Measurements from ENCODE around the gene SRMS. TPM values are rescaled to one million over a fixed set of nuclear protein-coding genes. Genes with fewer than 3 reads are reported as not detected.

The SRMS gene
- total RNA-seq, 1 donor from 2014 or later: 0.16 TPM

DNA sequence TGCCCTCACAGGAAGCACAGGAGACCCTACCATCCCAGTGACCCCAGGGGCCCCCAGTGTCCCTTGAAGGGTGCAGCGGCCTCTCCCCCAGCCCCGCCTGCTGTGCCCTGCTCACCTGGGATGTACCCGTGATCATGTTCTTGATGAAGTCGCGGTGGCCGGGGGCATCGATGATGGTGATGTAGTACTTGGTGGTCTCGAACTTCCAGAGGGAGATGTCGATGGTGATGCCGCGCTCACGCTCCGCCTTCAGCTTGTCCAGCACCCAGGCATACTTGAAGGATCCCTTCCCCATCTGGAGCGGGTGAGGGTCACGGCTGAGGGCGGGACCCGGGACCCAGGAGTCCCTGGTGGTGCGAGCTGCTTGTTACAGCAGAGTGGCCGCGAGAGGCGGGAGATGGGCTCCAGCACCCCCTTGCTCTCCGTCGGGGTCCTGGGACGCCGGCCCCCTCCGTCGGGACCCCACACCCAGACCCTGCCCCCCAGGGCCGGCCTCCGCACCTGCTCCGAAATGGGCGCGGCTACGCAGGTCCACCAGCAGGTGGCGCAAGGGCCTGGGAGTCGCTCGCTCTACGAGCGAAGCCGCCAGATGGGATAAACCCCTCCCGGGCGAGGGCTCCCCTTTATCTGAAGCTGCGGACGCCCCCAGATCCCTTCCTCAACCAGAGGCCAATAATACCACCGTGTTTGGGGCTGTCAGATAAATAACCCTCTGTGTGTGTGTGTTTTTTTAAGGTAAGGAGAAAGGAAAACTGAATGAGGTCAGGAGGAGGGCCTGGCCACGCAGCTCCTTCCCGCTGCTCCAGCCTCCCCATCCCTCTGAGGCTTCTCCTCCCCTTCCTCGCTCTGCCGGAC, 51.6 kb downstream of the SRMS start:
- ATAC-seq (ENCODE audit: low read depth) (peak; percentile 74), DNase-seq (peak; percentile 73)
- no peaks in the 10 kb centered on the region for H3K9me3 Mint-ChIP-seq
- H3K4me1 Mint-ChIP-seq: peaks cover 4% of the 10 kb centered on the region
- intact Hi-C loops (cut with micrococcal nuclease): loop anchor here (1.0 to 5.0 kb wide), 7 partner anchors 24 to 626 kb away; partner anchors contain the start of genes PPDPF and PTK6
- TF ChIP-seq CTCF (IDR thresholded peaks at IDR 0.05): peak; percentile 58
- H3K27me3 Mint-ChIP-seq: peaks cover 9% of the 10 kb centered on the region
- no peaks in the 10 kb centered on the region for H3K36me3 Mint-ChIP-seq (ENCODE audit: low read depth)
- ChIA-PET POLR2A (interaction anchor here (0.6 to 2.8 kb wide), 5 partner anchors 24 to 627 kb away, joined by 3 to 21 read pairs (median 5); partner anchors contain the start of gene PPDPF), CTCF (interaction anchor here (0.8 to 2.3 kb wide), 11 partner anchors 14 to 625 kb away, joined by 3 to 12 read pairs (median 4); partner anchors contain the start of genes PPDPF, PTK6 and TPD52L2)
- H3K27ac Mint-ChIP-seq: no peak overlapping the region
- peak overlapping the region; percentile 59 for H3K4me3 Mint-ChIP-seq

GRCh38 chr20:63495167-63495720, 52.3 kb downstream of the SRMS start:
- DNase-seq (no peak), ATAC-seq (ENCODE audit: low read depth) (no peak)
- no peaks in the 10 kb centered on the region for H3K36me3 Mint-ChIP-seq (ENCODE audit: low read depth)
- intact Hi-C loops (cut with micrococcal nuclease): loop anchor here (5.0 kb wide), 1 partner anchor 627 kb away; no protein-coding TSS in a partner anchor
- peaks cover 4% of the 10 kb centered on the region for H3K4me1 Mint-ChIP-seq
- ChIA-PET POLR2A (interaction anchor here (0.6 kb wide), 1 partner anchor 32 kb away, joined by 3 read pairs; no protein-coding TSS in a partner anchor), CTCF (interaction anchor here (1.0 to 1.6 kb wide), 3 partner anchors 26 to 625 kb away, joined by 3 to 4 read pairs (median 3); partner anchors contain the start of gene PPDPF)
- no peak overlapping the region for H3K4me3 Mint-ChIP-seq
- no peaks in the 10 kb centered on the region for H3K9me3 Mint-ChIP-seq
- no peak overlapping the region for H3K27ac Mint-ChIP-seq
- TF ChIP-seq CTCF (IDR thresholded peaks at IDR 0.05): no peak
- H3K27me3 Mint-ChIP-seq: peaks cover 9% of the 10 kb centered on the region

GRCh38 chr20:63494420-63495166, 53.0 kb downstream of the SRMS start:
- Mint-ChIP-seq H3K36me3 (ENCODE audit: low read depth) (no peaks in the 10 kb centered on the region), H3K9me3 (no peaks in the 10 kb centered on the region), H3K4me3 (no peak overlapping the region), H3K27me3 (peaks cover 12% of the 10 kb centered on the region), H3K27ac (no peak overlapping the region), H3K4me1 (peaks cover 4% of the 10 kb centered on the region)
- no peak for TF ChIP-seq CTCF (IDR thresholded peaks at IDR 0.05)
- ChIA-PET CTCF (no interaction called here), POLR2A (no interaction called here)
- intact Hi-C loops (cut with micrococcal nuclease): loop anchor here (5.0 kb wide), 1 partner anchor 628 kb away; no protein-coding TSS in a partner anchor
- ATAC-seq (ENCODE audit: low read depth) (no peak), DNase-seq (no peak)

DNA sequence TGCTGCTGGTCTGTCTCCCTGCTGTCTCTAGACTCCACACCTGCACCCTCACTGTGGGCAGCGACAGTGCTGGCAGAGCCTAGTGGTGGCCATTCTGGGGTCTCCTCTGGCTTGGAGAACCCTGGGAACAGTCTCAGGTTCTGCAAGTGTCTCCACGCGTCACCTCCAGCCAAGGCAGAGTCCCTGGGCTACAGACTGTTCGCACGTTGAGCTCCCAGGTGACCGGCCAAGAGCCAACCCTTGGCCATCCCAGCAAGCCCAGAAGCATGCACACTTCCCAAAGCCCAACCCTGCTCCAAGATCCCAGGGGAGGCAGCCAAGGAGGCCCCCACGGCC, 53.5 kb downstream of the SRMS start:
- H3K27ac Mint-ChIP-seq: no peak overlapping the region
- ChIA-PET POLR2A (no interaction called here), CTCF (interaction anchor here (1.1 kb wide), 1 partner anchor 480 kb away, joined by 4 read pairs; no protein-coding TSS in a partner anchor)
- H3K4me3 Mint-ChIP-seq: no peak overlapping the region
- intact Hi-C loops (cut with micrococcal nuclease): no loop called here
- ATAC-seq (ENCODE audit: low read depth) (no peak), DNase-seq (no peak)
- H3K27me3 Mint-ChIP-seq: peaks cover 14% of the 10 kb centered on the region
- peaks cover 4% of the 10 kb centered on the region for H3K4me1 Mint-ChIP-seq
- H3K9me3 Mint-ChIP-seq: no peaks in the 10 kb centered on the region
- no peak for TF ChIP-seq CTCF (IDR thresholded peaks at IDR 0.05)
- H3K36me3 Mint-ChIP-seq (ENCODE audit: low read depth): no peaks in the 10 kb centered on the region

Data from activated B cell treated with CpG ODN at 0.5 μM for 24 hours (primary cell).